Natural killer cell (primary cell): ENCODE measurements around the gene CCDC86. TPM values are rescaled to one million over a fixed set of nuclear protein-coding genes. Genes with fewer than 3 reads are reported as not detected.

Source experiments
- ATAC-seq, 3 donors: fragments of 150-1000 bp in 2 of 3; fragments of 200-7000 bp in 1 of 3; cut with Tn5 transposase; 1 replicate in 1 of 3; 2 replicates in 2 of 3; pipeline ENCODE4 v1.10.0; 2021; ENCODE audit warnings: mild to moderate bottlenecking in 2 of 3, moderate library complexity in 2 of 3
- DNase-seq, 2 donors: peaks; one replicate each; pipeline versions ENCODE4 v3.0.0 to v3.0.0-alpha.2; 2013 to 2021; ENCODE audit warnings: mixed read lengths in 1 of 2
- H3K27ac ChIP-seq: one replicate; pipeline ENCODE4 v1.5.1; 2013; ENCODE audit warnings: mild to moderate bottlenecking, low read length
- H3K27me3 ChIP-seq: one replicate; pipeline ENCODE4 v1.6.1; 2013; ENCODE audit warnings: low read length; ENCODE audit not compliant: control insufficient read depth, insufficient read depth
- H3K36me3 ChIP-seq: one replicate; pipeline ENCODE4 v1.6.1; 2013; ENCODE audit warnings: low read length; ENCODE audit not compliant: control insufficient read depth, insufficient read depth
- H3K4me1 ChIP-seq: one replicate; pipeline ENCODE4 v1.6.1; 2013; ENCODE audit warnings: low read length; ENCODE audit not compliant: control insufficient read depth, insufficient read depth
- H3K4me3 ChIP-seq: one replicate; pipeline ENCODE4 v1.5.1; 2013; ENCODE audit warnings: low read length
- H3K9me3 ChIP-seq: one replicate; pipeline ENCODE4 v1.6.1; 2013; ENCODE audit warnings: low read length; ENCODE audit not compliant: control insufficient read depth, insufficient read depth
- H3K27ac Mint-ChIP-seq, 2 donors: one replicate each; pipeline ENCODE4 v1.8.0; 2022; ENCODE audit warnings: mild to moderate bottlenecking in 2 of 2, mixed read lengths in 2 of 2, moderate library complexity in 1 of 2
- H3K27me3 Mint-ChIP-seq, 2 donors: one replicate each; pipeline ENCODE4 v1.8.0; 2022; ENCODE audit warnings: low read depth in 2 of 2, mixed read lengths in 2 of 2
- H3K36me3 Mint-ChIP-seq: one replicate; pipeline ENCODE4 v1.8.0; 2022; ENCODE audit warnings: mixed read lengths
- H3K4me1 Mint-ChIP-seq, 2 donors: one replicate each; pipeline ENCODE4 v1.8.0; 2022; ENCODE audit warnings: mixed read lengths in 2 of 2
- H3K4me3 Mint-ChIP-seq: one replicate; pipeline ENCODE4 v1.8.0; 2022; ENCODE audit warnings: mild to moderate bottlenecking, moderate library complexity, mixed read lengths
- H3K9me3 Mint-ChIP-seq, 2 donors: one replicate each; pipeline ENCODE4 v1.8.0; 2022; ENCODE audit warnings: mixed read lengths in 2 of 2
- CTCF ChIP-seq: fragments of 200-600 bp; IDR thresholded peaks from one replicate; pipeline ENCODE4 v1.8.0; 2022; ENCODE audit warnings: antibody characterized with exemption
- WGBS: methylation state at CpG from one replicate; pipeline ENCODE4 v1.1.7; 2013; ENCODE audit warnings: missing lambda C conversion rate; ENCODE audit not compliant: insufficient coverage; 5-methylcytosine and 5-hydroxymethylcytosine counted together
- intact Hi-C: fragments of 100-400 bp; cut with micrococcal nuclease; formaldehyde crosslinking; loops from one replicate; pipeline ENCODE4 v1.14.2; 2022
- total RNA-seq, 4 donors: library from RNA; stranded (reverse); fragments of 120-200 nt in 1 of 4; gene quantifications; one replicate each; pipeline versions ENCODE4 v1.2.3 to v1.2.4, GENCODE V29; 2013 to 2022

CCDC86 gene
- total RNA-seq, 3 donors from 2014 or later (not counting 1 experiment from before 2014, with no cell fraction given): 10.6 to 12.5 (median 10.7) TPM

GRCh38 chr11:60866911-60867870, 25.3 kb downstream of the CCDC86 start, which contains the start of gene ZP1:
TSS of gene ZP1 (plus strand) at chr11:60867542. CDS start at chr11:60867562, 20 bp downstream.
- no peak within 1 kb of the TSS for H3K27ac ChIP-seq
- no peak for TF ChIP-seq CTCF
- Mint-ChIP-seq H3K4me3 (no peak within 1 kb of the TSS), H3K27ac (no peak within 1 kb of the TSS), H3K36me3 (no peaks in the 10 kb centered on the region), H3K9me3 (no peaks in the 10 kb centered on the region), H3K27me3 (peaks cover 4 to 6% of the 10 kb centered on the region in 2 donors), H3K4me1 (peaks cover 0 to 4% of the 10 kb centered on the region in 2 donors)
- H3K27me3 ChIP-seq: no peaks in the 10 kb centered on the region
- H3K4me1 ChIP-seq: peaks cover 9% of the 10 kb centered on the region
- H3K9me3 ChIP-seq: no peaks in the 10 kb centered on the region
- H3K4me3 ChIP-seq: no peak within 1 kb of the TSS
- no peaks in the 10 kb centered on the region for H3K36me3 ChIP-seq
- DNase-seq (no peak), ATAC-seq (no peak)
- intact Hi-C loops: no loop called here
- WGBS: 78% methylated on average over 13 of the region's 13 CpGs

- TF ChIP-seq CTCF: no peak
- peaks cover 0 to 4% of the 10 kb centered on the region in 2 donors for H3K4me1 Mint-ChIP-seq
- intact Hi-C loops: no loop called here
- H3K27me3 Mint-ChIP-seq: peaks cover 0 to 4% of the 10 kb centered on the region in 2 donors
- Histone ChIP-seq H3K27ac (no peak overlapping the region), H3K9me3 (no peaks in the 10 kb centered on the region), H3K4me1 (peaks cover 9% of the 10 kb centered on the region), H3K4me3 (no peak overlapping the region), H3K27me3 (no peaks in the 10 kb centered on the region), H3K36me3 (no peaks in the 10 kb centered on the region)
- DNase-seq: no peak
- H3K9me3 Mint-ChIP-seq: no peaks in the 10 kb centered on the region
- no peak overlapping the region for H3K4me3 Mint-ChIP-seq
- no peaks in the 10 kb centered on the region for H3K36me3 Mint-ChIP-seq
- WGBS: 62% methylated on average over 10 of the region's 10 CpGs
- no peak overlapping the region for H3K27ac Mint-ChIP-seq
- ATAC-seq: no peak
Observed at GRCh38 chr11:60867871-60868681, 26.2 kb downstream of the CCDC86 start.

GRCh38 chr11:60868682-60869450, 27.0 kb downstream of the CCDC86 start:
- intact Hi-C loops: no loop called here
- H3K27me3 Mint-ChIP-seq: peaks cover 0 to 4% of the 10 kb centered on the region in 2 donors

More at GRCh38 chr11:60868682-60869450, 27.0 kb downstream of the CCDC86 start:
- H3K9me3 ChIP-seq: no peaks in the 10 kb centered on the region
- H3K27ac ChIP-seq: no peak overlapping the region
- no peak overlapping the region for H3K4me3 ChIP-seq
- no peak for DNase-seq
- H3K36me3 ChIP-seq: no peaks in the 10 kb centered on the region
- H3K9me3 Mint-ChIP-seq: no peaks in the 10 kb centered on the region
- 84% methylated on average over 8 of the region's 10 CpGs for WGBS
- H3K27me3 ChIP-seq: no peaks in the 10 kb centered on the region
- no peak for ATAC-seq
- no peak for TF ChIP-seq CTCF
- H3K4me1 Mint-ChIP-seq: peaks cover 0 to 4% of the 10 kb centered on the region in 2 donors
- H3K36me3 Mint-ChIP-seq: no peaks in the 10 kb centered on the region
- peaks cover 9% of the 10 kb centered on the region for H3K4me1 ChIP-seq
- no peak overlapping the region for H3K27ac Mint-ChIP-seq
- H3K4me3 Mint-ChIP-seq: no peak overlapping the region
